Hepatocyte (in vitro differentiated cells): ENCODE measurements around the gene ST6GAL1. TPM values are rescaled to one million over a fixed set of nuclear protein-coding genes. Genes with fewer than 3 reads are reported as not detected.
A peak's percentile ranks its signal among the peaks of the same experiment; 100 is the strongest.

ENCODE experiments used
- DNase-seq: peaks from one replicate; pipeline ENCODE4 v3.0.0-alpha.2; 2016; ENCODE audit warnings: low spot score
- H2AFZ ChIP-seq: fragments of 200-600 bp; sonication (generic); 2 replicates; pipeline ENCODE4 v1.6.0; 2016; ENCODE audit warnings: antibody characterized with exemption, mild to moderate bottlenecking
- H3K27ac ChIP-seq: fragments of 200-600 bp; sonication (generic); 2 replicates; pipeline ENCODE4 v1.5.1; 2016; ENCODE audit warnings: mild to moderate bottlenecking
- H3K27me3 ChIP-seq: fragments of 200-600 bp; sonication (generic); 2 replicates; pipeline ENCODE4 v1.6.1; 2016
- H3K36me3 ChIP-seq: fragments of 200-600 bp; sonication (generic); replicated peaks from 2 replicates; pipeline ENCODE4 v1.5.1; 2016; ENCODE audit warnings: low read depth; ENCODE audit not compliant: insufficient read depth
- H3K4me1 ChIP-seq: fragments of 200-600 bp; sonication (generic); 2 replicates; pipeline ENCODE4 v1.5.1; 2016; ENCODE audit warnings: mild to moderate bottlenecking, moderate library complexity; ENCODE audit not compliant: insufficient read depth
- H3K4me2 ChIP-seq: fragments of 200-600 bp; sonication (generic); 2 replicates; pipeline ENCODE4 v1.6.0; 2016
- H3K4me3 ChIP-seq: fragments of 200-600 bp; sonication (generic); 2 replicates; pipeline ENCODE4 v1.5.1; 2016; ENCODE audit warnings: mild to moderate bottlenecking
- H3K79me2 ChIP-seq: fragments of 200-600 bp; sonication (generic); 2 replicates; pipeline ENCODE4 v1.6.0; 2017; ENCODE audit warnings: mild to moderate bottlenecking
- H3K9me2 ChIP-seq: fragments of 200-600 bp; sonication (generic); replicated peaks from 2 replicates; pipeline ENCODE4 v1.6.0; 2017; ENCODE audit warnings: mild to moderate bottlenecking; ENCODE audit not compliant: insufficient read depth
- H3K9me3 ChIP-seq: fragments of 200-600 bp; sonication (generic); 2 replicates; pipeline ENCODE4 v1.5.1; 2016; ENCODE audit warnings: low read depth, mild to moderate bottlenecking
- H4K20me1 ChIP-seq: fragments of 200-600 bp; sonication (generic); 2 replicates; pipeline ENCODE4 v1.6.0; 2016; ENCODE audit warnings: mild to moderate bottlenecking; ENCODE audit not compliant: insufficient read depth, poor library complexity, severe bottlenecking
- EZH2 ChIP-seq: fragments of 200-600 bp; sonication (generic); IDR thresholded peaks from 2 replicates; pipeline ENCODE4 v1.6.1; 2016; ENCODE audit warnings: antibody characterized with exemption, mild to moderate bottlenecking, borderline replicate concordance
- EZH2phosphoT487 ChIP-seq: fragments of 200-600 bp; sonication (generic); IDR thresholded peaks from one replicate; pipeline ENCODE4 v1.6.1; 2018; ENCODE audit warnings: antibody characterized with exemption, mild to moderate bottlenecking, low read depth, moderate library complexity; ENCODE audit not compliant: unreplicated experiment, severe bottlenecking
- WGBS: methylation state at CpG from one replicate; pipeline ENCODE4 v1.1.6; 2016; ENCODE audit warnings: low lambda C conversion rate; ENCODE audit errors: missing lambda C conversion rate; 5-methylcytosine and 5-hydroxymethylcytosine counted together
- polyA plus RNA-seq: library from polyadenylated mRNA; unstranded; fragments of >200 nt; fragmentation: Nextera tagmentation; extraction: Ambion mirVana; gene quantifications from 2 replicates; pipeline ENCODE4 v1.2.1, GENCODE V29; 2016
- total RNA-seq: library from RNA; depleted of rRNA; stranded (reverse); fragments of >200 nt; gene quantifications from 2 replicates; pipeline ENCODE4 v1.2.3, GENCODE V29; 2014
- TF ChIP-seq, protein P1 (sequence below): fragments of 200-600 bp; sonication (generic); IDR thresholded peaks from 2 replicates; pipeline ENCODE4 v1.5.1; 2016; ENCODE audit warnings: antibody characterized with exemption, mild to moderate bottlenecking; ENCODE audit not compliant: poor library complexity

Gene ST6GAL1
- total and polyA plus RNA-seq, 2 experiments from 2014 or later: 57.5 to 109 TPM

- peak overlapping the region; percentile 68 for H3K4me2 ChIP-seq
- H3K4me3 ChIP-seq: no peak overlapping the region
- 82% methylated on average over 10 of the region's 10 CpGs for WGBS
- no peak overlapping the region for H2AFZ ChIP-seq
- H3K27me3 ChIP-seq: no peaks in the 10 kb centered on the region
- no peaks in the 10 kb centered on the region for H4K20me1 ChIP-seq
- peaks cover 18% of the 10 kb centered on the region for H3K79me2 ChIP-seq
- H3K4me1 ChIP-seq: peaks cover 15% of the 10 kb centered on the region
- H3K36me3 ChIP-seq: no peaks in the 10 kb centered on the region
- H3K9me3 ChIP-seq: peaks cover 2% of the 10 kb centered on the region
- peak overlapping the region; percentile 90 for H3K27ac ChIP-seq
- TF ChIP-seq EZH2 (no peak), EZH2phosphoT487 (no peak)
- TF ChIP-seq, protein P1, sequence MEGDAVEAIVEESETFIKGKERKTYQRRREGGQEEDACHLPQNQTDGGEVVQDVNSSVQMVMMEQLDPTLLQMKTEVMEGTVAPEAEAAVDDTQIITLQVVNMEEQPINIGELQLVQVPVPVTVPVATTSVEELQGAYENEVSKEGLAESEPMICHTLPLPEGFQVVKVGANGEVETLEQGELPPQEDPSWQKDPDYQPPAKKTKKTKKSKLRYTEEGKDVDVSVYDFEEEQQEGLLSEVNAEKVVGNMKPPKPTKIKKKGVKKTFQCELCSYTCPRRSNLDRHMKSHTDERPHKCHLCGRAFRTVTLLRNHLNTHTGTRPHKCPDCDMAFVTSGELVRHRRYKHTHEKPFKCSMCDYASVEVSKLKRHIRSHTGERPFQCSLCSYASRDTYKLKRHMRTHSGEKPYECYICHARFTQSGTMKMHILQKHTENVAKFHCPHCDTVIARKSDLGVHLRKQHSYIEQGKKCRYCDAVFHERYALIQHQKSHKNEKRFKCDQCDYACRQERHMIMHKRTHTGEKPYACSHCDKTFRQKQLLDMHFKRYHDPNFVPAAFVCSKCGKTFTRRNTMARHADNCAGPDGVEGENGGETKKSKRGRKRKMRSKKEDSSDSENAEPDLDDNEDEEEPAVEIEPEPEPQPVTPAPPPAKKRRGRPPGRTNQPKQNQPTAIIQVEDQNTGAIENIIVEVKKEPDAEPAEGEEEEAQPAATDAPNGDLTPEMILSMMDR: no peak
- H3K9me2 ChIP-seq: no peaks in the 10 kb centered on the region
- DNase-seq: no peak
Measured at GRCh38 chr3:187039100-187039722, 108.9 kb downstream of the ST6GAL1 start.

- TF ChIP-seq, protein P1: no peak
- TF ChIP-seq EZH2phosphoT487 (no peak), EZH2 (no peak)
- Histone ChIP-seq H3K27me3 (no peaks in the 10 kb centered on the region), H4K20me1 (no peaks in the 10 kb centered on the region), H3K4me3 (no peak overlapping the region), H3K9me3 (no peaks in the 10 kb centered on the region), H3K36me3 (no peaks in the 10 kb centered on the region), H3K79me2 (peaks cover 22% of the 10 kb centered on the region), H3K4me1 (peaks cover 19% of the 10 kb centered on the region), H3K9me2 (no peaks in the 10 kb centered on the region), H3K27ac (peak overlapping the region; percentile 90), H3K4me2 (peak overlapping the region; percentile 68), H2AFZ (no peak overlapping the region)
- peak; percentile 59 for DNase-seq
- 61% methylated on average over 6 of the region's 6 CpGs for WGBS
Measured at GRCh38 chr3:187039723-187040414, 109.5 kb downstream of the ST6GAL1 start.

DNA sequence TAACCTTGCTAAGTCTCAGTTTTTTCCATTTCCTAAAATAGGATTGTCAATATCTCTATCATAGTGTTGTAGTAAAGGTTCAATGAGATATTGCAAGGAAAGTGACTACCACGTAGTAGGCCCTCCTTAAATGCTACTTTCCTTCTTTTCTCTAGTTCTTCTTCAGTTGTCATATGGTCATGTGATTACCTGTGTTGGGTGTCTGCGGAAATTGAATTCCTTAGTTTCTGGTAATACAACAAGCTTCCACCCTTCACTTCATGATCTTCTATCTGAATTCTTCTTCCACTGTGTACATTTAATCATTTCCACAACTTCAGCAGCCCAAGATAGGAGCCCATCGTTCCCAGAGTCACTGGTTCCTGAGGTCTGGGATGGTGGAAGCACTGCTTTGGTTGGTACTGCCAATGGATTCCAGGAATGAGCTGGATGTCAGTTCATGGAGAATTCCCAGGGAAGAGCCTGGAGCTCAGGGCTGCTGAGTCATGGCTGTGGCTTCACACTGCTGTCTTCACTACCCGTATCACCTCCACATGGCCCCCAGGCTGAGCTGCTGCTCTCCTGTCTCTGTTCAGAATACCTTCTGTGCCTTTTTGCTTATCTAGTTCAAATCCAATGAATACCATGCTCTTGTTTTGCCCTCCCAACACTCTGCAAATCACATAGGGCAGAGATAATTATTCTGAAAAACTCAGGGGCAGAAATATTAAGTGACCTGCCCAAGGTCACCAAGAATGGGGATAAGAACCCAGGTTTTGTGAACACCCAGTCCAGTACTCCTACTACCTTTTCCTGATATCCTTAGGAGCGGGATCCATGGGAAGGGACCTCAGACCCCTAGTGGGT lies 110.4 kb downstream of the ST6GAL1 start:
- Histone ChIP-seq H3K4me1 (peaks cover 19% of the 10 kb centered on the region), H3K27me3 (no peaks in the 10 kb centered on the region), H3K79me2 (peaks cover 27% of the 10 kb centered on the region), H3K9me3 (no peaks in the 10 kb centered on the region), H2AFZ (no peak overlapping the region), H3K36me3 (no peaks in the 10 kb centered on the region), H4K20me1 (no peaks in the 10 kb centered on the region), H3K4me2 (peak overlapping the region; percentile 68), H3K4me3 (no peak overlapping the region), H3K27ac (peak overlapping the region; percentile 90), H3K9me2 (no peaks in the 10 kb centered on the region)
- TF ChIP-seq EZH2 (no peak), EZH2phosphoT487 (no peak)
- TF ChIP-seq, protein P1: no peak
- 76% methylated on average over 5 of the region's 5 CpGs for WGBS
- peak; percentile 68 for DNase-seq
